ENCODE results near the gene SLX1A.

GRCh38 chr16:30144917-30145316 is 48.8 kb upstream of the SLX1A start:
- no peak for TF ChIP-seq YY1 (IDR thresholded peaks at IDR 0.05; ENCODE audit: insufficient read depth, insufficient read length)
- TF ChIP-seq ZNF274 (IDR thresholded peaks at IDR 0.05; ENCODE audit: low read depth, low read length), result no peak
- TF ChIP-seq SUZ12 (IDR thresholded peaks at IDR 0.05; ENCODE audit: extremely low read depth, insufficient read depth, insufficient read length), result no peak

Measured in NT2/D1 (cell line).